Right lobe of liver (tissue), 6 donors: ENCODE measurements around the gene XPA. TPM values are rescaled to one million over a fixed set of nuclear protein-coding genes. Genes with fewer than 3 reads are reported as not detected.

Source experiments
- ATAC-seq, 4 donors: fragments of 200-7000 bp; cut with Tn5 transposase; one replicate each; pipeline ENCODE4 v1.9.1; 2020; ENCODE audit warnings: mild to moderate bottlenecking in 4 of 4, moderate library complexity in 4 of 4
- DNase-seq, 3 donors: peaks; one replicate each; pipeline ENCODE4 v3.0.0-alpha.2; 2020
- H3K27ac ChIP-seq, 3 donors: fragments of 200-600 bp; one replicate each; pipeline ENCODE4 v1.8.0; 2022
- H3K27me3 ChIP-seq, 2 donors: fragments of 200-600 bp; one replicate each; pipeline ENCODE4 v1.8.0; 2022
- H3K36me3 ChIP-seq, 4 donors: fragments of 200-600 bp; sonication (generic) in 1 of 4; one replicate each; pipeline versions ENCODE4 v1.5.1 to v1.8.0; 2017 to 2022; ENCODE audit warnings: control low read depth in 1 of 4
- H3K4me1 ChIP-seq, 4 donors: fragments of 200-600 bp; sonication (generic) in 1 of 4; one replicate each; pipeline versions ENCODE4 v1.5.1 to v1.8.0; 2017 to 2022; ENCODE audit warnings: control low read depth in 1 of 4
- H3K4me3 ChIP-seq, 3 donors: fragments of 200-600 bp; one replicate each; pipeline ENCODE4 v1.8.0; 2022
- H3K9me3 ChIP-seq, 4 donors: fragments of 200-600 bp; sonication (generic) in 1 of 4; one replicate each; pipeline versions ENCODE4 v1.5.1 to v1.8.0; 2017 to 2022; ENCODE audit warnings: control low read depth in 1 of 4
- POLR2A ChIP-seq: fragments of 450-650 bp; IDR thresholded peaks from one replicate; pipeline ENCODE4 v1.6.1; 2017; ENCODE audit warnings: antibody characterized with exemption, mild to moderate bottlenecking
- WGBS: methylation state at CpG from one replicate; pipeline ENCODE4 v1.1.6; 2018; ENCODE audit warnings: low coverage, low lambda C conversion rate; ENCODE audit not compliant: insufficient coverage; ENCODE audit errors: missing lambda C conversion rate; 5-methylcytosine and 5-hydroxymethylcytosine counted together
- intact Hi-C, 2 donors: fragments of 100-400 bp; cut with DNase I; formaldehyde crosslinking; loops; one replicate each; pipeline versions ENCODE4 v1.11.2 to v1.14.1; 2022
- total RNA-seq, 6 experiments: library from RNA; depleted of rRNA in 2 of 6; stranded (reverse); fragments of >200 nt in 2 of 6; fragmentation: NEBNext Ultra II Directional in 3 of 6; extraction: Animal tissue kit (Norgen Biotek cat#: 25700) in 3 of 6; gene quantifications; one replicate each; pipeline versions ENCODE4 v1.1.0 to v1.2.4, GENCODE V29; 2016 to 2023
- TF ChIP-seq, protein P1 (sequence below), 4 donors: fragments of 200-600 bp in 3 of 4; fragments of 450-650 bp in 1 of 4; IDR thresholded peaks; one replicate each; pipeline versions ENCODE4 v1.5.1 to v1.8.0; 2016 to 2022; ENCODE audit warnings: antibody characterized with exemption in 4 of 4, mild to moderate bottlenecking in 2 of 4
- donor health status: DM: no; HTN: yes; CAD: no.
- donor health status: DM: no; HTN: no; CAD: no.
- donor health status: DM: no; HTN: no; CAD: no.
- donor health status: DM: no; HTN: yes; CAD: no.
- donor health status: DM: no; HTN: yes; CAD: no.

The XPA gene
- total RNA-seq, 6 experiments from 2014 or later = 4.4 to 9.0 (median 6.7) TPM

DNA sequence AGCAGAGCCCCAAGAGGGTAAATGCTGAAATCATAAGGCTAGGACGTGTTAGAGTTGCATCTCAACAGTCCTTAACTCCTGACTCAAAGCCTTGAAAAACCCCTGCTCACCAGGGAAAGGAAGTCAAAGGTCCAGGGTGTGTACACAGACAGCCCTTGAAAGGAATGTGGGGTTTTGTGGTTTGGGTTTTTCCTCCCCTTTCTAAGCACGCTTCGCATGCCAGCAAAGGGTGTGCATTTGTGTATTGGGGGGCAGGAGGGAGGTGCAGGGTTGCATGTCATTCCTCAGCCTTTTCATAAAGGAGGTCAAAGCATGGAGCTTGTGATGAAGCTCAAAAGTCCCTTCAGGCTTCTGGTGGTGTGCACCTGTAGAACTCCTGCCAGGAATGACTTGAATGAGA, 17.3 kb upstream of the XPA start:
- H3K27ac ChIP-seq = no peak overlapping the region
- WGBS = 28% methylated on average over 2 of the region's 3 CpGs
- ATAC-seq (no peak), DNase-seq (no peak)
- no peak overlapping the region for H3K4me3 ChIP-seq
- intact Hi-C loops = loop anchor here in 1 of 2 donors (10.0 kb wide), 1 partner anchor 180 kb away; no protein-coding TSS in a partner anchor
- no peaks in the 10 kb centered on the region for H3K4me1 ChIP-seq
- H3K9me3 ChIP-seq = no peaks in the 10 kb centered on the region
- TF ChIP-seq, protein P1, sequence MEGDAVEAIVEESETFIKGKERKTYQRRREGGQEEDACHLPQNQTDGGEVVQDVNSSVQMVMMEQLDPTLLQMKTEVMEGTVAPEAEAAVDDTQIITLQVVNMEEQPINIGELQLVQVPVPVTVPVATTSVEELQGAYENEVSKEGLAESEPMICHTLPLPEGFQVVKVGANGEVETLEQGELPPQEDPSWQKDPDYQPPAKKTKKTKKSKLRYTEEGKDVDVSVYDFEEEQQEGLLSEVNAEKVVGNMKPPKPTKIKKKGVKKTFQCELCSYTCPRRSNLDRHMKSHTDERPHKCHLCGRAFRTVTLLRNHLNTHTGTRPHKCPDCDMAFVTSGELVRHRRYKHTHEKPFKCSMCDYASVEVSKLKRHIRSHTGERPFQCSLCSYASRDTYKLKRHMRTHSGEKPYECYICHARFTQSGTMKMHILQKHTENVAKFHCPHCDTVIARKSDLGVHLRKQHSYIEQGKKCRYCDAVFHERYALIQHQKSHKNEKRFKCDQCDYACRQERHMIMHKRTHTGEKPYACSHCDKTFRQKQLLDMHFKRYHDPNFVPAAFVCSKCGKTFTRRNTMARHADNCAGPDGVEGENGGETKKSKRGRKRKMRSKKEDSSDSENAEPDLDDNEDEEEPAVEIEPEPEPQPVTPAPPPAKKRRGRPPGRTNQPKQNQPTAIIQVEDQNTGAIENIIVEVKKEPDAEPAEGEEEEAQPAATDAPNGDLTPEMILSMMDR (IDR thresholded peaks at IDR 0.05) = no peak
- no peak for TF ChIP-seq POLR2A
- H3K36me3 ChIP-seq = no peaks in the 10 kb centered on the region
- H3K27me3 ChIP-seq = no peaks in the 10 kb centered on the region

DNA sequence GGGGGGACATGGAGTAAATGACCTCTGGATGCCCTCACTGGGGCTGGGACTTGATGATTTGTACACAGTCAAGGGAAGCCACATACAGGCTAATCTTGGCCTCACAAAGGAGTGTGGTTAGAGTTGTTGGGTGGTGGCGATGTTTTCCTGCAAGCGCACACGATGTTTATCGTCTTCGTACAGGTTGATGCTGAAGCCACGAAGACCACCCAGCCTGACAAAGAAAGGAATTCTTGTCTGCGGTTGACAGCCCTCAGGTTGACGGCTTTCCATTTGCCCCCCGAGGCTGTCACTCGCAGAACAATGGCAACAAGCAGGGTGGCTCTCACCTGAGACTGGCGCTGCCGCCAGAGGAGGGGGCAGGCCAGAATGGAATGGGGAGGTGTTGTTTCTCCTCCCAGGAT, 14.1 kb upstream of the XPA start:
- no peak for ATAC-seq
- Histone ChIP-seq H3K36me3 (no peaks in the 10 kb centered on the region), H3K9me3 (no peaks in the 10 kb centered on the region), H3K4me1 (no peaks in the 10 kb centered on the region), H3K27ac (no peak overlapping the region), H3K27me3 (no peaks in the 10 kb centered on the region), H3K4me3 (no peak overlapping the region)
- DNase-seq = no peak
- intact Hi-C loops = loop anchor here in 1 of 2 donors (10.0 kb wide), 1 partner anchor 184 kb away; no protein-coding TSS in a partner anchor
- WGBS = 38% methylated on average over 6 of the region's 12 CpGs
- TF ChIP-seq POLR2A = no peak
- TF ChIP-seq, protein P1 (IDR thresholded peaks at IDR 0.05) = no peak

DNA sequence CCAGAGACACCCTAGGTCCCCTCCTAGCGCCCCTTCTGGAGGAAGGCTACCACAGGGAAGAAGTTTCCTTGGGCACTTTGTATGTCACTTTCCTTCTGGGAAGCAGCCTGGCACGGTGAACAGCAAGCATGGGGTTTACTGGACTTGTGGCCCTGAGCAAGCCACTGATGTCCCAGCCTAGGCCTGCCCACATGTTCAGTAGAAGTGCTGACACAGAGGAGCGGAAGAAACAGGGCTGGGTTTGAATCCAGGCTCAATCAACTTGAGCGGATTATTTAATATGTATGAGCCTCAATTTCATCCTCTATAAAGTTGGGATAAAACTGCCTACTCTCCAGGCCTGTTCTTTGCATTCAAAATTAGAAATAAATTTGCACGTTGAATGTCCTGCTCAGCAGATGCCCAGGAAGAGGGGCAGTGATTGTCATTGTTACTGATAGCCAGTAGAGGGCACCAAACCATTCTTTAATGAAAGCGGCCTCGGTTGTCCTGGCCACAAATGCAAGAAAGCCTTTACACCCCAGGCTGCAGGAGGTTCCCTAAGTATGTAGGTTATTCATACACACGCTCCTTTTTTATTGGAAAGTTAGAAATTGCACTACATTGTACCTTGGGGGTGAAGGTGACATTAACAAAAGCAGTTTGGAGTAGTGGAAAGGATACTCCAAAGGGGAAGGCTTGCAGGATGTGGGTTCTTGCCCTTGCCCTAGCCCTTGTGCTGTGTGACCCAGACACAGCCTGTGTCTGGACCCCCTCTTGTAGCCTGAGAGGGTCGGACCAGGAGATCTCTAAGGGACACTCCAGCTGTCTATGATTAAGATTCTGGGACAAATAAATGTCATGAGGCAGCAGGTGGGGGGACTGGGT, 13.4 kb upstream of the XPA start:
- peak; percentile 96 to 99 (median 98) for ATAC-seq
- Histone ChIP-seq H3K27me3 (no peaks in the 10 kb centered on the region), H3K4me3 (no peak overlapping the region), H3K36me3 (no peaks in the 10 kb centered on the region), H3K4me1 (no peaks in the 10 kb centered on the region), H3K9me3 (no peaks in the 10 kb centered on the region), H3K27ac (no peak overlapping the region)
- DNase-seq = peak in 1 of 3 donors; percentile 55
- intact Hi-C loops = loop anchor here in 1 of 2 donors (10.0 kb wide), 1 partner anchor 184 kb away; no protein-coding TSS in a partner anchor
- WGBS = 22% methylated on average over 9 of the region's 9 CpGs
- TF ChIP-seq, protein P1 (IDR thresholded peaks at IDR 0.05) = peak; percentile 80 to 87 (median 86)
- no peak for TF ChIP-seq POLR2A

DNA sequence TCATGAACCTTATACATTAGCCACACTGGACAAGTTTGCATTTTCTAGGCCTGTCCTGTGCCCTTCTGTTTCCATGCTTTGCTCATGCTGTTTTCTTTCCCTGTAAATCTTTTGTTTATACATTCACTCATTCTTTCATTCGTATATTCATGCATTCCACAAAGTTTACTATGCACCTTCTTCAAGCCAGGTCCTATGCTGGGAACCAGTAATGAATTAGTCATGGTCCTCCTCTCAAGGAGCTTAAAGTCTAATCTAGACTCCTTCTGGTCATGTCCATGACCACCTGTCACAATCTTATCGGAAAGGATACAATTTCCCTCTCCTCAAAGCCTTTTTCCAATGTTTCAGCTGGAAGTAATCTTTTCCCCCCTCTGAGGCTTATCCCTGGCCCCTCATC, 9.1 kb upstream of the XPA start:
- Histone ChIP-seq H3K36me3 (no peaks in the 10 kb centered on the region), H3K27ac (no peak overlapping the region), H3K4me1 (peaks cover 0 to 13% (median 6%) of the 10 kb centered on the region in 4 donors), H3K27me3 (no peaks in the 10 kb centered on the region), H3K9me3 (no peaks in the 10 kb centered on the region), H3K4me3 (no peak overlapping the region)
- 66% methylated on average over 2 of the region's 2 CpGs for WGBS
- intact Hi-C loops = loop anchor here in 1 of 2 donors (5.0 kb wide), 1 partner anchor 196 kb away; no protein-coding TSS in a partner anchor
- no peak for DNase-seq
- TF ChIP-seq, protein P1 (IDR thresholded peaks at IDR 0.05) = no peak
- no peak for TF ChIP-seq POLR2A
- ATAC-seq = no peak
